Bronchial epithelial cell (primary cell): ENCODE data around the gene SPATS2L. TPM values are rescaled to one million over a fixed set of nuclear protein-coding genes. Genes with fewer than 3 reads are reported as not detected.

Experiments
- DNase-seq: peaks from one replicate; pipeline ENCODE4 v3.0.0-alpha.2; 2010; ENCODE audit warnings: low read depth
- FAIRE-seq: peaks from 2 replicates; lab custom pipeline; 2011; peaks lifted over from hg19 to GRCh38; lab: Jason Lieb, UNC
- H3K27me3 ChIP-seq: 2 replicates; pipeline ENCODE4 v1.5.1; 2011; ENCODE audit warnings: low read length; ENCODE audit not compliant: control insufficient read depth, insufficient read depth
- H3K36me3 ChIP-seq: 2 replicates; pipeline ENCODE4 v1.5.1; 2011; ENCODE audit warnings: low read length; ENCODE audit not compliant: control insufficient read depth, insufficient read depth
- H3K4me3 ChIP-seq: 2 replicates; pipeline ENCODE4 v1.5.1; 2011; ENCODE audit warnings: mild to moderate bottlenecking, low read depth, low read length, control low read depth
- total RNA-seq: library from RNA; depleted of rRNA; stranded (reverse); fragments of >200 nt; gene quantifications from 2 replicates; pipeline ENCODE4 v1.2.1, GENCODE V29; 2014
- TF ChIP-seq, protein P1 (sequence below): IDR thresholded peaks from 2 replicates; pipeline ENCODE4 v1.5.1; 2011; ENCODE audit warnings: mild to moderate bottlenecking, moderate library complexity, low read length, control low read depth, inconsistent platforms; ENCODE audit not compliant: insufficient read depth, severe bottlenecking

Gene SPATS2L
- total RNA-seq, 1 donor from 2014 or later = 37.6 TPM

DNA sequence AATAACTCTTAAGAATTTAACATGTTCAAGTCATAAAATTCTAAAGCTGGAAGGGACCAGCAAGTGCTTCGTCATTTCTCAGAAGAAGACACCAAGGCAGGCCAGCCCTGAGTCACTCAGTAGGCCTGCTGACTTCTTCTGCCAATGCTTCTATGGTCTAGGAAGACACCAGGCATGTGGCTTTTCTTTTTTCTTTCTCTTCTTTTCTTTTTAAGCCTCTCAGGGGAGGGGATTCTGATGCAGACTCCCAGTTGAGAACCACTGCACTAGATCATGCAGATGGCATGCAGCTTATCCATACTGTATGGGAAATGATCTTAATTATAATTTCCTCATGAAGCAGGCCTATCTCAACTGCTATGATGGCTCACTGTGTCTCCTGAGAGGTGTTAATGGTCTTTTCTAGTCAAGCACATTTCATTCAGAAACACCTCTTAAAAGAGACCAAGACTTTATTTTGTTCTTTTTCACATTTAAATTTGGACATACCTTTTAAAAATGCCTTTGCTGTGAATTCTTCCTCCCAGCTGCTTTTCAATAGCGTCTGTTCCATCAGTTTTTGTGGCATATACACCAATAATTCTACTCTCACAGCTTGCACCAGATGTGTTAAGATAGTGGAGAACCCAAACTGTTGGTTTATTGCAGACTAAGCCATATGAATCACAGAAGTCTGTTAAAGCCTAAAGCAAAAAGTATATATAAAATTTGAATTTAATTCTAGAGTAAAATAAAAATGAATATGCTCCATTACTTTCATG, 192.1 kb downstream of the SPATS2L start:
- H3K36me3 ChIP-seq = peaks cover 3% of the 10 kb centered on the region

DNA sequence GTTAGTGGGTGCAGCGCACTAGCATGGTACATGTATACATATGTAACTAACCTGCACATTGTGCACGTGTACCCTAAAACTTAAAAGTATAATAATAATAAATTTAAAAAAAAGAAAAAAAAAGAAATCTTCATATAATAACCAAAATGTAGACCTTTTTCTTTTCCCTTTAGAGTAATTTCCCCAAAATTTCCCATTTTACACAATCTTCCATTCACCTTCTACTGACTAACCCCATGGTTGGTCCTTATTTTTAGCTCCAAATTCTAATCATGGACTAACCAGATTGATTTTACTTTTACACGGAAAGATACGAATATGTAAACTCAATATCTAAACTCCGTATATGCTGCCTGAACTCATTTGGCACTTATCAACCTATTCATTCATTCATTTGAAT, 195.7 kb downstream of the SPATS2L start:
- FAIRE-seq (no peak), DNase-seq (no peak)
- peaks cover 3% of the 10 kb centered on the region for H3K36me3 ChIP-seq
- no peaks in the 10 kb centered on the region for H3K27me3 ChIP-seq
- H3K4me3 ChIP-seq = no peak overlapping the region
- TF ChIP-seq, protein P1, sequence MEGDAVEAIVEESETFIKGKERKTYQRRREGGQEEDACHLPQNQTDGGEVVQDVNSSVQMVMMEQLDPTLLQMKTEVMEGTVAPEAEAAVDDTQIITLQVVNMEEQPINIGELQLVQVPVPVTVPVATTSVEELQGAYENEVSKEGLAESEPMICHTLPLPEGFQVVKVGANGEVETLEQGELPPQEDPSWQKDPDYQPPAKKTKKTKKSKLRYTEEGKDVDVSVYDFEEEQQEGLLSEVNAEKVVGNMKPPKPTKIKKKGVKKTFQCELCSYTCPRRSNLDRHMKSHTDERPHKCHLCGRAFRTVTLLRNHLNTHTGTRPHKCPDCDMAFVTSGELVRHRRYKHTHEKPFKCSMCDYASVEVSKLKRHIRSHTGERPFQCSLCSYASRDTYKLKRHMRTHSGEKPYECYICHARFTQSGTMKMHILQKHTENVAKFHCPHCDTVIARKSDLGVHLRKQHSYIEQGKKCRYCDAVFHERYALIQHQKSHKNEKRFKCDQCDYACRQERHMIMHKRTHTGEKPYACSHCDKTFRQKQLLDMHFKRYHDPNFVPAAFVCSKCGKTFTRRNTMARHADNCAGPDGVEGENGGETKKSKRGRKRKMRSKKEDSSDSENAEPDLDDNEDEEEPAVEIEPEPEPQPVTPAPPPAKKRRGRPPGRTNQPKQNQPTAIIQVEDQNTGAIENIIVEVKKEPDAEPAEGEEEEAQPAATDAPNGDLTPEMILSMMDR = no peak

More for the DNA sequence above, 192.1 kb downstream of the SPATS2L start:
- TF ChIP-seq, protein P1 = no peak
- Histone ChIP-seq H3K4me3 (no peak overlapping the region), H3K27me3 (no peaks in the 10 kb centered on the region)
- DNase-seq = no peak
- FAIRE-seq = no peak

DNA sequence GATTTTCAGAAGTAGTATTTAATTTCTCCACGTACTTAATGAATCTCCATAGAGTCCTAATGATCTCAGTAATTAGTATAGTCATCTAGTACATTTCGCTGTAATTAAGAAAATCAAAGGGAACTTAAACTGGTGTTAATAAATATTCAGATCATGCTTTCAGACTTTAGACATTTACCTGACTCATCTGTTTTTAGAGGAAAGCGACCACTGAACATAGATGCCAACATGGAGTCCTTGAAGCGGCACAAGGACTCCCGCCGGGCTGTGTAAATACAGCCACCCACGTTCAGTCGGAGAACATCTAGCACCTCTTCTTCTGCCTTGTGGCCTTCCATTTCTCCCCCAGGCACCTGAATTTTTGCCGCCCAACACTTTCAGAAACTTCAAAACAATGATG, 200.2 kb downstream of the SPATS2L start:
- no peak for DNase-seq
- Histone ChIP-seq H3K4me3 (no peak overlapping the region), H3K27me3 (no peaks in the 10 kb centered on the region), H3K36me3 (peaks cover 3% of the 10 kb centered on the region)
- TF ChIP-seq, protein P1 = no peak
- FAIRE-seq = no peak

DNA sequence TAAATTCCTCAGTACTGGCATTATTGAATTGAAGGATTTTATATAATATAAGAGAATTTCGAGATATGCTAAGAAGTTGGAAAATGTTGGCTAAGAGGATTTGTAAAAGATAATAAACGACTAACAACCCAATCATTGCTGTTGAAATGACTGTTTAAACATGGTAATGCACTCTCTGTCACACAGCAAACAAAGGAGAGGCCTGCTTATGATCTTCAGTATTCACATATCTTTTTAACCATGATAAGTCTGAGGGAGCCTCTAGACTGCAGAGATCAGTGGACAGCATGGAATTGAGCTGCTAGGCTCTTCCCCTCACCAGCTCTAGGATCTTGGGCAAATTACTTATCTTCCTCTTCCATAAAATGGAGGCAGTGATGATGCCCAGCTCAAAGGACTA, 200.7 kb downstream of the SPATS2L start:
- DNase-seq = no peak
- no peak overlapping the region for H3K4me3 ChIP-seq
- peaks cover 3% of the 10 kb centered on the region for H3K36me3 ChIP-seq
- TF ChIP-seq, protein P1 = no peak
- H3K27me3 ChIP-seq = no peaks in the 10 kb centered on the region
- FAIRE-seq = no peak

DNA sequence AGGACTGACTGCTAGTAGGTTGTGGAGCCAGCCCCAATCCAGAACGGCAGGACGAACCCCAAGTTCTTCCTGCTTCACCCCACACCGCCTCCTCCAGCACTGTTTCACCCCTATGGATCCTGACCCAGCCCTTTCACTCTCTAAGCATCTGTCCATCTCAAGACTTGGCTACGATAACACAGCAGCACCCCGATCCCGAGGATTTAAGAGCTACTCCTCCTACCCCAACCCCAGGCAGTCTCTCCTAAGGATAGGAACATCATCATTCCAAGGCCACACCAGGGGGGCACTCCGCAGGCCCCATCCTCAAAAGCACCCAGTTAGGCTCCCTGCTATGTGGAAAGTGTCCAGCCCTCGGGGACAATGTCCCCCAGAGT, 202.7 kb downstream of the SPATS2L start:
- no peak for FAIRE-seq
- TF ChIP-seq, protein P1 = no peak
- H3K4me3 ChIP-seq = peak overlapping the region; percentile 69
- H3K36me3 ChIP-seq = no peaks in the 10 kb centered on the region
- H3K27me3 ChIP-seq = no peaks in the 10 kb centered on the region
- DNase-seq = no peak
